HepG2 (cell line): Measurements from ENCODE around the gene SLC16A9. TPM values are rescaled to one million over a fixed set of nuclear protein-coding genes. Genes with fewer than 3 reads are reported as not detected.
A peak's percentile ranks its signal among the peaks of the same experiment; 100 is the strongest.

ENCODE experiments used
- ATAC-seq: fragments of 200-7000 bp; cut with Tn5 transposase; 3 replicates; pipeline ENCODE4 v1.9.1; 2020; ENCODE audit warnings: mild to moderate bottlenecking, moderate library complexity
- BruUV-seq: library from RNA; stranded (reverse); fragments of 400-500 nt; replicated peaks from 2 replicates; lab custom pipeline; 2021; lab: Mats Ljungman, UMichigan
- CTCF ChIA-PET: fragments of 300-600 bp; formaldehyde crosslinking; extraction: SDS; loops from one replicate; lab custom pipeline; 2021; ENCODE audit warnings: low total read pairs, inconsistent platforms, low intra/inter-chr PET ratio; lab: Yijun Ruan, JAX
- POLR2A ChIA-PET: fragments of 350-600 bp; sonication (Branson Sonifier 250); formaldehyde crosslinking; loops from one replicate; lab custom pipeline; 2020; ENCODE audit warnings: antibody characterized with exemption, inconsistent platforms; lab: Yijun Ruan, JAX
- DNase-seq: peaks from one replicate; pipeline ENCODE4 v3.0.0-alpha.2; 2015; ENCODE audit warnings: low spot score
- FAIRE-seq: peaks from 3 replicates; lab custom pipeline; 2011; peaks lifted over from hg19 to GRCh38; lab: Jason Lieb, UNC
- H2AFZ ChIP-seq: one replicate; pipeline ENCODE4 v1.6.1; 2011; ENCODE audit warnings: low read length, inconsistent platforms
- H3K27ac ChIP-seq: fragments of 300-600 bp; 3 replicates; pipeline ENCODE4 v1.8.0; 2011; ENCODE audit warnings: mixed run types, mild to moderate bottlenecking, mixed read lengths, low read length, inconsistent platforms; ENCODE audit not compliant: insufficient read depth; ENCODE audit errors: extremely low read length
- H3K27me3 ChIP-seq, 2 experiments: fragments of 200-600 bp in 1 of 2; 2 replicates in 1 of 2; 3 replicates in 1 of 2; pipeline versions ENCODE4 v1.6.0 to v1.8.0; 2011; ENCODE audit warnings: low read length in 2 of 2, mild to moderate bottlenecking in 2 of 2, moderate library complexity in 2 of 2, inconsistent platforms in 1 of 2; ENCODE audit not compliant: insufficient read depth in 2 of 2, control insufficient read depth in 1 of 2
- H3K36me3 ChIP-seq, 2 experiments: fragments of 200-600 bp in 1 of 2; replicated peaks in 1 of 2; 2 replicates in 1 of 2; 3 replicates in 1 of 2; pipeline versions ENCODE4 v1.5.1 to v1.8.0; 2011; ENCODE audit warnings: low read length in 2 of 2, inconsistent platforms in 1 of 2; ENCODE audit not compliant: insufficient read depth in 2 of 2, control insufficient read depth in 1 of 2
- H3K4me1 ChIP-seq: 2 replicates; pipeline ENCODE4 v1.5.1; 2012; ENCODE audit warnings: low read length, inconsistent platforms; ENCODE audit not compliant: insufficient read depth
- H3K4me2 ChIP-seq: 2 replicates; pipeline ENCODE4 v1.6.0; 2011; ENCODE audit warnings: low read depth, low read length, inconsistent platforms
- H3K4me3 ChIP-seq, 3 experiments: fragments of 200-600 bp in 1 of 3; sonication (generic), shearing (Covaris generic) in 1 of 3; replicated peaks in 1 of 3; 2 replicates each; pipeline ENCODE4 v1.5.1; 2011 to 2016; ENCODE audit warnings: low read length in 3 of 3, inconsistent platforms in 2 of 3, low read depth in 2 of 3, mild to moderate bottlenecking in 2 of 3, control low read depth in 1 of 3, mixed read lengths in 1 of 3; ENCODE audit not compliant: insufficient read depth in 1 of 3
- H3K79me2 ChIP-seq: one replicate; pipeline ENCODE4 v1.6.1; 2011; ENCODE audit warnings: low read length, inconsistent platforms; ENCODE audit not compliant: insufficient read depth
- H3K9ac ChIP-seq: 2 replicates; pipeline ENCODE4 v1.6.0; 2011; ENCODE audit warnings: mild to moderate bottlenecking, low read depth, low read length, inconsistent platforms; ENCODE audit not compliant: insufficient read depth
- H3K9me3 ChIP-seq: 2 replicates; pipeline ENCODE4 v1.5.1; 2012; ENCODE audit warnings: mild to moderate bottlenecking, low read length
- H4K20me1 ChIP-seq: 2 replicates; pipeline ENCODE4 v1.6.0; 2011; ENCODE audit warnings: inconsistent platforms, mild to moderate bottlenecking, low read length, moderate library complexity; ENCODE audit not compliant: insufficient read depth
- ARID5B ChIP-seq: IDR thresholded peaks from 2 replicates; pipeline ENCODE4 v1.4.0; 2020; ENCODE audit warnings: mild to moderate bottlenecking, missing genetic modification reagents
- FOXC1 ChIP-seq: sonication (generic); formaldehyde crosslinking; IDR thresholded peaks from 2 replicates; pipeline ENCODE4 v1.8.0; 2022; ENCODE audit warnings: mild to moderate bottlenecking, missing genetic modification reagents, borderline replicate concordance
- HNF4A ChIP-seq: sonication (generic); formaldehyde crosslinking; IDR thresholded peaks from 2 replicates; pipeline ENCODE4 v1.4.0; 2020; ENCODE audit warnings: missing genetic modification reagents
- NCOA2 ChIP-seq: sonication (generic); formaldehyde crosslinking; IDR thresholded peaks from 2 replicates; pipeline ENCODE4 v1.8.0; 2022; ENCODE audit warnings: inconsistent platforms
- PAX8 ChIP-seq: sonication (generic); formaldehyde crosslinking; IDR thresholded peaks from 2 replicates; pipeline ENCODE4 v1.8.0; 2022; ENCODE audit warnings: mild to moderate bottlenecking, missing genetic modification reagents, borderline replicate concordance
- RARA ChIP-seq: IDR thresholded peaks from 2 replicates; pipeline ENCODE4 v1.6.1; 2016; ENCODE audit warnings: missing genetic modification reagents, missing compliant biosample characterization
- SOX6 ChIP-seq, 2 experiments: fragments of 450-650 bp in 1 of 2; sonication (generic) in 1 of 2; formaldehyde crosslinking in 1 of 2; IDR thresholded peaks; 2 replicates each; pipeline versions ENCODE4 v1.4.0 to v1.6.1; 2017 to 2020; ENCODE audit warnings: antibody characterized with exemption in 1 of 2, mild to moderate bottlenecking in 1 of 2, missing genetic modification reagents in 1 of 2
- TEAD3 ChIP-seq: optimal IDR thresholded peaks from 2 replicates; pipeline ENCODE3; 2016; ENCODE audit warnings: borderline replicate concordance
- ZNF121 ChIP-seq: sonication (generic); formaldehyde crosslinking; IDR thresholded peaks from 2 replicates; pipeline ENCODE4 v1.5.0; 2020; ENCODE audit warnings: mild to moderate bottlenecking, missing genetic modification reagents
- ZNF224 ChIP-seq: sonication (generic); formaldehyde crosslinking; IDR thresholded peaks from 2 replicates; pipeline ENCODE4 v1.5.0; 2020; ENCODE audit warnings: mild to moderate bottlenecking, missing genetic modification reagents
- ZNF460 ChIP-seq: sonication (generic); formaldehyde crosslinking; IDR thresholded peaks from 2 replicates; pipeline ENCODE4 v1.5.1; 2020; ENCODE audit warnings: missing genetic modification reagents, mild to moderate bottlenecking, borderline replicate concordance
- WGBS: methylation state at CpG from one replicate; pipeline ENCODE4 v1.1.6; 2017; ENCODE audit warnings: low lambda C conversion rate; 5-methylcytosine and 5-hydroxymethylcytosine counted together
- in situ Hi-C: cut with HindIII; loops from 2 replicates; pipeline ENCODE4 v1.10.0; 2017; ENCODE audit warnings: low pct_unique_long_range_greater_than_20kb; ENCODE audit not compliant: extremely low pct_ligation_motif_present
- intact Hi-C: fragments of 100-400 bp; cut with micrococcal nuclease; formaldehyde crosslinking; loops from one replicate; pipeline ENCODE4 v1.10.0; 2022; ENCODE audit not compliant: unreplicated experiment
- polyA plus RNA-seq, 8 experiments: library from polyadenylated mRNA; depleted of rRNA in 3 of 8; stranded (reverse) in 7 of 8; unstranded in 1 of 8; fragments of >200 nt; fragmentation: Illumina TruSeq in 4 of 8; extraction: Trizol in 4 of 8; gene quantifications; 2 replicates each; pipeline versions ENCODE4 v1.2.1 to v1.2.3, GENCODE V29; 2011 to 2016; ENCODE audit warnings: low read depth in 4 of 8, missing spikeins in 1 of 8, mixed read lengths in 1 of 8; ENCODE audit not compliant: insufficient read depth in 1 of 8
- total RNA-seq, 5 experiments: library from RNA; depleted of rRNA; stranded (reverse); fragments of >200 nt; fragmentation: Illumina TruSeq; extraction: Trizol; gene quantifications; 2 replicates each; pipeline ENCODE4 v1.2.3, GENCODE V29; 2016; ENCODE audit warnings: low read depth in 1 of 5
- TF ChIP-seq, protein P1 (sequence below): sonication (generic); formaldehyde crosslinking; IDR thresholded peaks from 2 replicates; pipeline ENCODE4 v1.8.0; 2022; ENCODE audit warnings: mild to moderate bottlenecking, missing genetic modification reagents; ENCODE audit not compliant: insufficient replicate concordance
- TF ChIP-seq, protein P2 (sequence below), 2 experiments: sonication (generic) in 1 of 2; formaldehyde crosslinking in 1 of 2; IDR thresholded peaks; 2 replicates each; pipeline versions ENCODE4 v1.4.0 to v1.6.1; 2016 to 2020; ENCODE audit warnings: borderline replicate concordance in 1 of 2, low read depth in 1 of 2, mild to moderate bottlenecking in 1 of 2, missing genetic modification reagents in 1 of 2

The SLC16A9 gene
- total and polyA plus RNA-seq, 2 of the 13 experiments (the other 11 are each of a cell fraction or from before 2014, with no cell fraction given): 0.01 to 0.09 TPM

DNA sequence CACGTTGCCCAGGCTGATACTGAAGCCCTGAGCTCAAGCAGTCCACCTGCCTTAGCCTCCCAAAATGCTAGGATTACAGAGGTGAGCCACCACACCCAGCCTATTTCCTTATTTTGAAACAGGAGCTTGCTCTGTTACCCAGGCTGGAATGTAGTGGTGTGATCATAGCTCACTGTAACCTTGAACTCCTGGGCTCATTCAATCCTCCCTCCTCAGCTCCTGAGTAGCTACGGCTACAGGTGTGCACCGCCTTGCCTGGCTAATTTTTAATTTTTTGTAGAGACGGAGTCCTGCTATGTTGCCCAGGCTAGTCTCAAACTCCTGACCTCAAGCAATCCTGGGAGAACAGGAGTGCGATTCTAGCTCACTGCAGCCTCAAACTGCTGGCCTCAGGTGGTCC, 31.9 kb upstream of the SLC16A9 start:
- Histone ChIP-seq H3K27ac (no peak overlapping the region), H2AFZ (no peak overlapping the region), H3K36me3 (no peaks in the 10 kb centered on the region), H3K4me1 (peaks cover 7% of the 10 kb centered on the region), H3K27me3 (no peaks in the 10 kb centered on the region), H3K4me3 (no peak overlapping the region), H4K20me1 (no peaks in the 10 kb centered on the region), H3K79me2 (no peaks in the 10 kb centered on the region), H3K9ac (no peak overlapping the region), H3K9me3 (no peaks in the 10 kb centered on the region), H3K4me2 (no peak overlapping the region; the same call in 1 of the 2 replicates)
- FAIRE-seq (no peak), ATAC-seq (peak; percentile 82), DNase-seq (peak; percentile 26)
- ChIA-PET POLR2A (no interaction called here), CTCF (no interaction called here)
- in situ Hi-C loops (no loop called here), intact Hi-C loops (no loop called here)
- TF ChIP-seq ARID5B (0 out of 2 replicates have a peak, but pooled peaks have one; percentile 34), ZNF224 (CRISPR knock-in tag) (no peak), RARA (CRISPR knock-in tag) (peak; percentile 33; the same call in 1 of the 2 replicates), PAX8 (CRISPR knock-in tag) (no peak), ZNF460 (CRISPR knock-in tag) (peak; percentile 72; the same call in 1 of the 2 replicates), ZNF121 (CRISPR knock-in tag) (peak; percentile 91), FOXC1 (CRISPR knock-in tag) (no peak), TEAD3 (CRISPR knock-in tag) (peak; percentile 76), HNF4A (CRISPR knock-in tag) (peak; percentile 61; the same call in 1 of the 2 replicates), SOX6 (IDR thresholded peaks at IDR 0.05) (no peak), SOX6 (CRISPR knock-in tag; IDR thresholded peaks at IDR 0.05) (0 out of 2 replicates have a peak, but pooled peaks have one; percentile 12), NCOA2 (CRISPR knock-in tag) (peak; percentile 19; the same call in 1 of the 2 replicates)
- TF ChIP-seq, protein P1, sequence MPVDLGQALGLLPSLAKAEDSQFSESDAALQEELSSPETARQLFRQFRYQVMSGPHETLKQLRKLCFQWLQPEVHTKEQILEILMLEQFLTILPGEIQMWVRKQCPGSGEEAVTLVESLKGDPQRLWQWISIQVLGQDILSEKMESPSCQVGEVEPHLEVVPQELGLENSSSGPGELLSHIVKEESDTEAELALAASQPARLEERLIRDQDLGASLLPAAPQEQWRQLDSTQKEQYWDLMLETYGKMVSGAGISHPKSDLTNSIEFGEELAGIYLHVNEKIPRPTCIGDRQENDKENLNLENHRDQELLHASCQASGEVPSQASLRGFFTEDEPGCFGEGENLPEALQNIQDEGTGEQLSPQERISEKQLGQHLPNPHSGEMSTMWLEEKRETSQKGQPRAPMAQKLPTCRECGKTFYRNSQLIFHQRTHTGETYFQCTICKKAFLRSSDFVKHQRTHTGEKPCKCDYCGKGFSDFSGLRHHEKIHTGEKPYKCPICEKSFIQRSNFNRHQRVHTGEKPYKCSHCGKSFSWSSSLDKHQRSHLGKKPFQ: peak; percentile 53
- TF ChIP-seq, protein P2, sequence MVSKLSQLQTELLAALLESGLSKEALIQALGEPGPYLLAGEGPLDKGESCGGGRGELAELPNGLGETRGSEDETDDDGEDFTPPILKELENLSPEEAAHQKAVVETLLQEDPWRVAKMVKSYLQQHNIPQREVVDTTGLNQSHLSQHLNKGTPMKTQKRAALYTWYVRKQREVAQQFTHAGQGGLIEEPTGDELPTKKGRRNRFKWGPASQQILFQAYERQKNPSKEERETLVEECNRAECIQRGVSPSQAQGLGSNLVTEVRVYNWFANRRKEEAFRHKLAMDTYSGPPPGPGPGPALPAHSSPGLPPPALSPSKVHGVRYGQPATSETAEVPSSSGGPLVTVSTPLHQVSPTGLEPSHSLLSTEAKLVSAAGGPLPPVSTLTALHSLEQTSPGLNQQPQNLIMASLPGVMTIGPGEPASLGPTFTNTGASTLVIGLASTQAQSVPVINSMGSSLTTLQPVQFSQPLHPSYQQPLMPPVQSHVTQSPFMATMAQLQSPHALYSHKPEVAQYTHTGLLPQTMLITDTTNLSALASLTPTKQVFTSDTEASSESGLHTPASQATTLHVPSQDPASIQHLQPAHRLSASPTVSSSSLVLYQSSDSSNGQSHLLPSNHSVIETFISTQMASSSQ (IDR thresholded peaks at IDR 0.05; ENCODE audit: low read depth): peak; percentile 40; the same call in 1 of the 2 replicates
- TF ChIP-seq, protein P2 (CRISPR knock-in tag; IDR thresholded peaks at IDR 0.05; ENCODE audit: borderline replicate concordance): no peak
- no TSS peak for BruUV-seq
- WGBS: 4% methylated on average over 5 of the region's 5 CpGs
